Measurements from ENCODE around the gene SPOCK1. TPM values are rescaled to one million over a fixed set of nuclear protein-coding genes. Genes with fewer than 3 reads are reported as not detected.

Gene SPOCK1
- total RNA-seq, 4 donors from 2014 or later: 46.5 to 52.7 (median 51.4) TPM

DNA sequence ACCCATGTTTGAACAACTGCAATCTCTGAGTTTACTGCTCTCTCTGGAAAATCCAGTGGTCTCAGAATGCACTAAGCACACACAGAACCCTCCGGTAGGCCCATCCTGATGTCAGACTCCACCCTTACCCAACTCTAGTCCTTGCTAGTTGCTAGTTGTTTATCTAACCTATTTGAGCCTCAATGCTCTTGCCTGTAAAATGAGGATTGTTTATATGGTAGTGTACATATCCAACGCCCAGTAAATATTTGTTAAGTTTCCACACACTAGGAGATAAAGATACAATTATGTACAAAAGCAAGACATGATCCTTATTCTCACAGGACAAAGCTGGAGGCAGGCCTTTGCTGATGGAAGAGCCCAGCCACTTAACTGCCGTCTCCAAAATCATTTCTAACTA lies 192.2 kb downstream of the SPOCK1 start:
- ATAC-seq: no peak
- Histone ChIP-seq H3K4me1 (peaks cover 0 to 11% (median 6%) of the 10 kb centered on the region in 3 donors), H3K27me3 (no peaks in the 10 kb centered on the region), H3K9me3 (no peaks in the 10 kb centered on the region), H3K36me3 (no peaks in the 10 kb centered on the region), H3K27ac (no peak overlapping the region), H3K4me3 (no peak overlapping the region)
- 79 to 81% methylated on average over 2 to 3 of the region's 3 CpGs for WGBS, 2 donors (ENCODE audit: low coverage in 1 of 2)
- TF ChIP-seq EP300 (IDR thresholded peaks at IDR 0.05): no peak
- TF ChIP-seq, protein P1, sequence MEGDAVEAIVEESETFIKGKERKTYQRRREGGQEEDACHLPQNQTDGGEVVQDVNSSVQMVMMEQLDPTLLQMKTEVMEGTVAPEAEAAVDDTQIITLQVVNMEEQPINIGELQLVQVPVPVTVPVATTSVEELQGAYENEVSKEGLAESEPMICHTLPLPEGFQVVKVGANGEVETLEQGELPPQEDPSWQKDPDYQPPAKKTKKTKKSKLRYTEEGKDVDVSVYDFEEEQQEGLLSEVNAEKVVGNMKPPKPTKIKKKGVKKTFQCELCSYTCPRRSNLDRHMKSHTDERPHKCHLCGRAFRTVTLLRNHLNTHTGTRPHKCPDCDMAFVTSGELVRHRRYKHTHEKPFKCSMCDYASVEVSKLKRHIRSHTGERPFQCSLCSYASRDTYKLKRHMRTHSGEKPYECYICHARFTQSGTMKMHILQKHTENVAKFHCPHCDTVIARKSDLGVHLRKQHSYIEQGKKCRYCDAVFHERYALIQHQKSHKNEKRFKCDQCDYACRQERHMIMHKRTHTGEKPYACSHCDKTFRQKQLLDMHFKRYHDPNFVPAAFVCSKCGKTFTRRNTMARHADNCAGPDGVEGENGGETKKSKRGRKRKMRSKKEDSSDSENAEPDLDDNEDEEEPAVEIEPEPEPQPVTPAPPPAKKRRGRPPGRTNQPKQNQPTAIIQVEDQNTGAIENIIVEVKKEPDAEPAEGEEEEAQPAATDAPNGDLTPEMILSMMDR (IDR thresholded peaks at IDR 0.05): no peak
- no peak for TF ChIP-seq POLR2A (IDR thresholded peaks at IDR 0.05)
- no peak for TF ChIP-seq POLR2AphosphoS5 (IDR thresholded peaks at IDR 0.05)

DNA sequence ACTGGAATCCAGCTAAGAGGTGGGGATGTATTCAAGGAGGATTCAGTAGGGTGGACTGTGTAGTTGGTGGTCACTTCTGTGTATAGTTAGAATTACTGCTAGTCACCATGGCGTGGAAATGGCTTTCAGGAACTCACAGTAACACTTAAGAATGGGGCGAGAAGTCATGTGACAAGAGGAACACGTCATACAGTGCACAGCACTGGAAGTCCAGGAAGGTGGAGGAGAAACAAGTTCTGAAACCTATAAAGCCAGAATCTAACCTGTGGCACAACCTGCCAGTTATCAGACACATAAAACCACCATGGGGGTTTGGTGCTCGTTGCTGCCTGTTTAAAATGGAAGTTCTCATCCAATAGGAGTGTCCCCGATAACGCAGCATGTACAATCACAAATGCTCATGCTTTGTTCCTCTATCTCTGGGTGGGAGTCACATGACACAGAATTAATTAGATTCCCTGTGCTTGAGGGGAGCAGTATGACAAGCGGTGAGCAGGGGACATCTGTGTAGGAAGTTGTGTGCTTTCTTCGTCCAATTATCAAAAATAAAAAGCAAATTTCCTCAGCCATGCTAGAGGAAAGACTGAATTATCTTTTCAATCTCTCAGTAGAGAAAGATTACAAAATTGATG lies 193.0 kb downstream of the SPOCK1 start:
- Histone ChIP-seq H3K27ac (no peak overlapping the region), H3K9me3 (no peaks in the 10 kb centered on the region), H3K27me3 (peaks cover under 1% of the 10 kb centered on the region), H3K4me3 (no peak overlapping the region), H3K4me1 (peaks cover 0 to 11% (median 6%) of the 10 kb centered on the region in 3 donors), H3K36me3 (no peaks in the 10 kb centered on the region)
- 76 to 86% methylated on average over 5 to 7 of the region's 8 CpGs for WGBS, 2 donors (ENCODE audit: low coverage in 1 of 2)
- no peak for ATAC-seq
- no peak for TF ChIP-seq POLR2A (IDR thresholded peaks at IDR 0.05)
- TF ChIP-seq EP300 (IDR thresholded peaks at IDR 0.05): no peak
- TF ChIP-seq POLR2AphosphoS5 (IDR thresholded peaks at IDR 0.05): no peak
- TF ChIP-seq, protein P1 (IDR thresholded peaks at IDR 0.05): no peak

DNA sequence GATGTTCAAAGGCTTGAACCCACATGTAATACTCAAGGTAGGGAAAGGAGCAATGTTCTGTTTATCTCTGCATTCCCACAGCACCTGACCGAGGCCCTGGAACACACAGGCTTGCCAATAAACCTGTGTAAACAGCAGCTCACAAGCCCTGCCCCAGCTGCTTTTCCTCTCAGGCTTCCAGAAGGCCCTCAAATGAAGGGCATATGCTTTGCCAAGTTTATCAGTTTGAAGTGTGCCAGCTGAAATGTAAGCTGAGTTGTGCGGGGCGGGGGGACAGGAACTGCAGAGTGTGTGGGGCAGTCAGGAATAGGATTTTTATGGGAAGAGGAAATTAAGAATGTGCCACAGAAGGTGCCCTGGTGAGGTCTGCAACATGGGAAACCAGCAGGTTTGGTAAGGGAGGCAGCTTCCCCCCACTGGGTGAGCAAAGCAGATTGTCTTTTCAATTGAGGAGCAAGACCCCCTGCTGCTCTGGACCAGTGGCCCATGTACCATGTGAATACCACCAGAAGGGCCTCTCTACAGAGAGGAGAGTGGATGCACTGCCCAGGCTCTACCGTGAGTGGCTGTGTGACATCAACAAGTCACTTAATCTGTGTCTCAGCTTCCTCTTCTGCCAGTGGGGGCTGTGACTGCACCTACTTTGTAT lies 194.8 kb downstream of the SPOCK1 start:
- H3K4me1 ChIP-seq: no peaks in the 10 kb centered on the region
- H3K27ac ChIP-seq: no peak overlapping the region
- ATAC-seq: no peak
- 33 to 50% methylated on average over 1 of the region's 4 CpGs for WGBS, 2 donors (ENCODE audit: low coverage in 1 of 2)
- no peak overlapping the region for H3K4me3 ChIP-seq
- TF ChIP-seq EP300 (IDR thresholded peaks at IDR 0.05) (no peak), POLR2AphosphoS5 (IDR thresholded peaks at IDR 0.05) (no peak), POLR2A (IDR thresholded peaks at IDR 0.05) (no peak)
- TF ChIP-seq, protein P1 (IDR thresholded peaks at IDR 0.05): no peak
- H3K9me3 ChIP-seq: no peaks in the 10 kb centered on the region
- H3K36me3 ChIP-seq: no peaks in the 10 kb centered on the region
- peaks cover 5% of the 10 kb centered on the region for H3K27me3 ChIP-seq

DNA sequence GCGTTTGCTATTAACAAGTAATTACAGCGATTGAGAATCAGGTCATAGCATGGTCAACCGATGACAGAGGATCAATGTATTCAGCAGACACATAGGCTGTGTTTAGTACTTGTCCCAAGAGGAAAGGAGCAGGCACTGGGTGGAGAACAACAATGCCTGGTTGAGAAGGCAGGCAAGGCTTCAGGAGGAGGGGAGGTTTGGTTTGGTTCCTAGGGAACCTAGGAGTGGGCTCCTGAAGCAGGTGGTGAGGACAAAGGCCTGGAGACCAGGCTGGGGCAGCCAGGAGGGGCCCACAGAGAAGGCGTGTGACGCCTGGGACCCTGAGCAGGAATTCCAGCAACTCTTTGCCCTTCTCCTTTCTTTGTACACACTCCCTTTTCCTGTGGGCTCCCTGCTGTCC lies 195.6 kb downstream of the SPOCK1 start:
- H3K27ac ChIP-seq: no peak overlapping the region
- whole genome bisulfite sequencing, 2 donors (ENCODE audit: low coverage in 1 of 2): 88 to 91% methylated on average over 3 to 5 of the region's 5 CpGs
- ATAC-seq: no peak

More for the DNA sequence above, 195.6 kb downstream of the SPOCK1 start:
- H3K9me3 ChIP-seq: no peaks in the 10 kb centered on the region
- no peak for TF ChIP-seq EP300 (IDR thresholded peaks at IDR 0.05)
- TF ChIP-seq, protein P1 (IDR thresholded peaks at IDR 0.05): no peak
- H3K4me1 ChIP-seq: no peaks in the 10 kb centered on the region
- peaks cover 5% of the 10 kb centered on the region for H3K27me3 ChIP-seq
- H3K36me3 ChIP-seq: no peaks in the 10 kb centered on the region
- H3K4me3 ChIP-seq: no peak overlapping the region
